ENCODE results near the gene RPL12.

Gene RPL12

GRCh38 chr9:127402401-127403090 is 48.7 kb downstream of the RPL12 start:
- DNase-seq, result no peak

- no peak for DNase-seq
Measured at GRCh38 chr9:127399736-127400269, 51.4 kb downstream of the RPL12 start.

- no peak for DNase-seq
Measured at GRCh38 chr9:127398715-127399400, 52.3 kb downstream of the RPL12 start.

- no peak for DNase-seq
Measured at GRCh38 chr9:127398275-127398647, 52.9 kb downstream of the RPL12 start.
